ENCODE data around the gene MAPK4.

GRCh38 chr18:50620319-50620718, 60.4 kb downstream of the MAPK4 start:
- TF ChIP-seq CTCF (conservative IDR thresholded peaks at IDR 0.05) (no peak), ZFX (IDR thresholded peaks at IDR 0.05) (no peak)

Measured in C4-2B (cell line).